CD4-positive, alpha-beta T cell treated with Interleukin-17A for 4 hours (primary cell): ENCODE data around the gene CD40LG.

Experiments used
- DNase-seq: peaks from one replicate; pipeline ENCODE4 v3.0.0-alpha.2; 2020; ENCODE audit warnings: mixed read lengths

The CD40LG gene

DNA sequence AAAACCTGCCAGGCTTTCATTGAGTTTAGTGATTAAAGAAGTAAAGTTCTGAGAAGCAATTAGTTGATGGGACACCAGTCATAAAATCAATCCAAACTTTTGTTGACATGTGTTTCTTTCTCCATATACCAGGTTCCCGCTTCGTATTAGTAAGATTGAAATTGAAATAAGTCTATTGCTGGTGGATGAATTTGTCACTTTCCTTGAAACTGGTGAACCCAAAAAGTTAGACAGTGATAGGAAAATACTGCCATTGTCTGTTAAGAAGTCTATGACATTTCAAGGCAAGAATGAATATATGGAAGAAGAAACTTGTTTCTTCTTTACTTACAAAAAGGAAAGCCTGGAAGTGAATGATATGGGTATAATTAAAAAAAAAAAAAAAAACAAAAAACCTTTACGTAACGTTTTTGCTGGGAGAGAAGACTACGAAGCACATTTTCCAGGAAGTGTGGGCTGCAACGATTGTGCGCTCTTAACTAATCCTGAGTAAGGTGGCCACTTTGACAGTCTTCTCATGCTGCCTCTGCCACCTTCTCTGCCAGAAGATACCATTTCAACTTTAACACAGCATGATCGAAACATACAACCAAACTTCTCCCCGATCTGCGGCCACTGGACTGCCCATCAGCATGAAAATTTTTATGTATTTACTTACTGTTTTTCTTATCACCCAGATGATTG lies at the start of gene CD40LG:
Gene CD40LG, plus strand, starts transcription at position 482 of the 684 bp plus-strand sequence. Its CDS starts 91 bp downstream, at position 573.
- peak; percentile 53 for DNase-seq

DNA sequence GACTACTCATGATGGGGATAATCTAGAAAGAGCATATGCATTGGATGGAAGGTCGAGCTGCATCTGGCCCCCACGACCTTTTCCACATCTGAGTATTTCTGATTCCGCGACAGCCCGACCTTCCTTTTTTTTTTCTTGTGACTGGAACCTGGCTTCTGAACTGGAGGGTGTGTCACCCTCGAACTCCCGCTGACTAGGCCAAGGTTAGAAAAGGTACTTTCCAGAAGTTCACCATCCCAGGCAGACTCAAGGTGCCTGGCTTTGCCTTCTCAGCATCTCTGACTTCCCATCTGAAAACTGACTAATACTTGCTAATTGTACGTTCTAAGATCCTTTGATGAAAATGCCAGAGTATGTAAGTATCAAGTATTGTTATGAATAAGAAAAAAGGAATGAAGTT lies 49.3 kb upstream of the CD40LG start:
- peak; percentile 29 for DNase-seq

DNA sequence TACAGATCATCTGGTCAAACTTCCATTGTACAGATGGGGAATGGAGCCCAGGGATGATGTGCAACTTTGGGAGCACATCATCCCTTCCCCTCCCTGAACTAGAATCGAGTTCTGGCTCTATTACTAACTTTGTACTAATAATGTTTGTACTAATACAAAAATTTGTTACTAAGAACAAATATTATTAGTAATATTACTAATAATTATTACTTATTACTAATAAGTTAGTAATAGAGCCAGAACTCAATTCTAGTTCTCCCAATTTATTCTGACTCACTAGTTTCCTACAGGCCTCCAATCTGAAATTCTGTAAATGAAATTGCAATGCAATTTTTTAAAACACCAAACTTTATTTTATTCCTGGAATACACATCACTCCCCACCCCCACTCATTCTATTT lies 47.9 kb upstream of the CD40LG start:
- DNase-seq = no peak

DNA sequence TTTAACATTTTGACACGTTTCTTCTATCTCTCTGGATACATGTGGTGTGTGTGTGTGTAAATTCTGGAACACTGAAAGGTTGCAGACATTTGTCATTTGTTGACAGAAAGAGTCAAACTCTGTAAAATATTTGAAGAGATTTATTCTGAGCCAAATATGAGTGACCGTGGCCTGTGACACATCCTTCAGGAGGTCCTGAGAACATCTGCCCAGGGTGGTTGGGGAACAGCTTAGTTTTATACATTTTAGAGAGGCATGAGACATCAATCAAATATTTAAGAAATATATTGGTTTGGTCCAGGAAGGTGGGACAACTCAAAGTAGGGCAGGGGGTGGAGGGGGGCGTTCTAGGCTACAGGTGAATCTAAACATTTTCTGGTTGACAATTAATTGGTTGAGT lies 40.7 kb upstream of the CD40LG start:
- no peak for DNase-seq

DNA sequence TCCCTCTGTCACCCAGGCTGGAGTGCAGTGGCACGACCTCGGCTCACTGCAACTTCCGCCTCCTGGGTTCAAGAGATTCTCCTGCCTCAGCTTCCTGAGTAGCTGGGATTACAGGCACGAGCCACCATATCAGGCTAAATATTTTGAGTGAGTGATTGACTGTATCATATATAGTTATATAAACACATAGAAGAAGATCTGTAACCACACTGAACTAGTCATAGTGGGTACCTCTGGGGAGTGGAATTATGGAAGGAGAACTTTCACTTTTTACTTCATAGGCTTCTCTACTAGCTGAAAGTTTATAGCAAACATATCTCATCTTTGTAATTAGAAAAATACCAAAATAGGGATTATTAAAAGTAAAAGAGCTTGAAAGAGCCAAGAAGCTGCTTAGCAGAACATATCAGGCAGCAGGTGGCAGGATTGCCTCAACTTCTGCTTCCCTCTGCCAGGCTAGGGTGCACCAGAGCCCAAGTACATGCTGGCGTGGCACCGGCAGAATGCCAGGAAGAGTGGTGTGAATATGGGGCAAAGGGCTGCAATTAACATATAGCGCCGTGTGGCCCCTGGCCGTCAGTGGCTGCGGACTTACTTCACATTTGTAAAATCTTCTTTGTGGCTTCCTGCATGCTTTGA lies 39.5 kb upstream of the CD40LG start:
- peak; percentile 76 for DNase-seq

DNA sequence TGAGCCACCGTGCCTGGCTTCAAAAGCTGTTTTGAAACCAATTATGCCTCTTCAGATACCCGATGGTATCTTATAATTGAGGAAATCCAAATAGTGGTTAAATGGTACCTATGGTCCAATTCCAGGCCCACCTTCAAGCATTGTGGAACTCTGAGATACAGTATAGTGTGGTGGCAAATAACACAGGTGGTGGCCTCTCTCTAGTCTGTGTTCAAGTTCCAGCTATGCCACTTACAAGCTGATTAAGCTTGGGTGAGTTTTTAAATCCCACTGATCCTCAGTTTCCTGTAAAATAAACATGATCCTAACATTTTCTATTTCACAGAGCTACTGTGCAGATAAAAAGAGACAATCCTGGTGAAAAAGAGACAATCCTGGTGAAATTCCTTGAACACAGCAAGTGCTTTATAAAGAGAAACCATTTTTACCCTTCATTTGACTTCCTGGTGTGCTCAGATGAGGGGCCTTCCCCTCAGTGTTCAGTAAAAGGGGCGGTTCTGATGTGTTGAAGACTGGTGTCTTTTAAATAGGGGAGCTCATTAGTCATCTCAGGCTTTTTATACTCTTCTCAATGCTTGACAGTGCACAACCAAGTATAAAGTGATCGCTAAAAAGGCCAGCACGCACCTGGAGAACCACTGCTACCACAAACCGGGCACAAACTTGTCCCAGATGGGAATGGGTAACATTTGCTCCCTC lies 30.8 kb upstream of the CD40LG start:
- peak; percentile 43 for DNase-seq

DNA sequence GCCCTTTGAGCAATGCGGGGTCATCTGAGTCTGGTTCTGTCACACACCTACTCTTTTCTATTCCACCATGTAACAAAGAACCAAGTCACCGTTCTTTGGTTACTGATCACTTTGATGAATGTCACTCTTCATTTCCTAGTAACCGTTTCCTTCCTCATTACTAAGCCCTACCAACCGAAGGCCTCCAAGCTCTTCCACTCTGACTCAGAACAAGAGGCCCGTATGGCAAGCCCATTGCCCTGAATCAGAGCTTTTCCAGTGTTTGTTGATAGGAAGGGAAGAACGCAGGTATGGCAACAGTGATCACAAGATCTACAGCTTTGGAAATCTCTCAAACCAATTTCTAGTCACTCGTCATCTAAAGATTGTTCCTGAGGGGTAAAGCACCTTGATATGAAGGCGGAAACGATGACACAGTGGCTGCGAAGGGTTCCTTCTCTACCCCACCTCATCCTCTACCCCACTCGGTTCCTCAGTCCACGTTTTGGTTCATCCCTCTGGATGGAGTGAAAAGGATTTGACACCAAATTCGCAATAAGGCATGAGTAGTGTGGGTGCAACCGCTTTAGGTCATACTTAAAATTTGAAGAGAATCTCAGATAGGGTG lies 28.0 kb upstream of the CD40LG start:
- peak; percentile 46 for DNase-seq

DNA sequence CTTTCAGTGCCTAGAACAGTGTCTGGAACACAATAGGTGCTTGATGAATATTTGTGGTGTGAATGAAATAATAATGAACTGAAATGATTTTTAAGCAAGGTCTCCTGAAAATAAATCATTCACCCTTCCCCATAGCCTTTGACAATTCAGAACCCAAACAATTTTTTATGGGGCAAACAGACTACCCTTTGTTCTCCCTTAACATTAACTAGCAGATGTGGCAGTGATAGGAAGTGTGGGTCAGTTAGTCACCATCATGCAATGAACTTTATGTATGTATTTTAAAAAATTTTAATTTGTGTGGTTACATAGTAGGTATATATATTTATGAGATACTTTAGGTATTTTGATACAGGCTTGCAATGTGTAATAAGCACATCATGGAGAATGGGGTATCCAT lies 27.2 kb upstream of the CD40LG start:
- no peak for DNase-seq

DNA sequence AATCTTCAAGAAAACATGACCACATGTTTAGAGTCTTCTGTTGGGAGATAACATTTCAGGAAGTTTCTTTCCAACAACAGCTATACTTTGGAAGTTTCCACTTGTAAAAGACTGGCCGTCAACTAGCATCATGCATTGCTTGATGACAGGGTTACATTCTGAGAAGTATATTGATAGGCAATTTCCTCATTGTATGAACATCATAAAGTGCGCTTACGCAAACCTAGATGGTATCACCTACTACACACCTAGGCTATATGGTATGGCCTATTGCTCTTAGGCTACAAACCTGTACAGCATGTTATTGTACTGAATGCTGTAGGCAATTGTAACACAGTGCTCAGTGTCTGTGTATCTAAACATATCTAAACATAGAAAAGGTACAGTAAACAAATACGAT lies 25.4 kb upstream of the CD40LG start:
- no peak for DNase-seq

DNA sequence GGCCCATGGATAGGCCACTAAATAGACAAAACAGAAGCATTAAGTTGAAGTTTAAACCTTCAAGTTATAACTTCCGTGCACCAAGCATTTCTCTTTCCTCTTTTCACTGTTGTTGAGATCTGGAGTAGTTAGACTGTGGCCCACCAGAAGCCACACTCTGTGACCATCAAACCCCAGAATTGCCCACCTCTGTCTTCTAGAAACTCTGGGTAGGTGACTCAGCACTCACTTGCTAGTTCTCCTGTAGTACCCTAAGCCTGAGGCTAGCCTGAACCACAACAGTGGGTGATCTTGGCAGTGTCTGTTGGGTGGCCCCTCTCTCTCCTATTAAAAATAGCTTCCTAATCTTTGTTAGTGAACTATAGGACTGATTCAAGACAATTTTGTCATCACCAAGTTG lies 24.6 kb upstream of the CD40LG start:
- DNase-seq = no peak

DNA sequence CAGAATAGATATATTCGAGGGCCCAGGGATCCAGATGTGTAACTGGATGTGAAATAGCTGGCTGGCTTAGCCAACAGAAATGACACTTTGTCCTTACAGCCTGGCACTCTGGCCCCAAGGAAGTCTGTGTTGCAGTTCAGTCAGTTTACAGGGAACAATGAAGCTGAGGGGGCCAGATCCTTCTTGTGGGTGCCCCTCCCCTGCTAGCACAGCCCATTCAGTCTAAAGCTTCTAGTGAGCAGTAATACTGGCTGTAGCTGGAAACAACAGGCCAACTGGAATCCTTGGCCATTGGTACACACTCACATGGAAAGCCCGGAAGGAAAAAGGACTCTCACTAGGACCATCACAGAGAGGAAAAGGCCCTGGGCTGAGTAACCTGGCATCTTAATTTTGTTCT lies 22.7 kb upstream of the CD40LG start:
- DNase-seq = no peak

DNA sequence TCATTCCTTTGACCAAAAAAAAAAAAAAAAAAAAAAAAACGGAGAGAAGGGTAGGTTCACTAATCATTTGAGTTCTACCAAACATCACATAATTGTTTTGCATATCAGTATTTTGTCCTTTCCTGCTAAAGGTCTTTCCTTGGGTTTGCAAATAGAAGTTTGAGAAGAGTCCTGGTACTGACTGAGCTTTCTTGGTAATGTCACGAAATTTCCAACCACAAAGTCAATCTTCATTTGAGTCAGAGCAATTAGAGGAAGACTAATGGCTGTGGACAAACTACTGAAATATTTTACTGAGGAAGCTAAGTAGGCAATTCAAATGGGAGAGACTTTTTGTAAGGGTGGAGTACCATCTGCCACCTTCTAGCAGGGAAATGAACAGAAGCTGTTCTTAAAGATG lies 21.7 kb upstream of the CD40LG start:
- DNase-seq = no peak

DNA sequence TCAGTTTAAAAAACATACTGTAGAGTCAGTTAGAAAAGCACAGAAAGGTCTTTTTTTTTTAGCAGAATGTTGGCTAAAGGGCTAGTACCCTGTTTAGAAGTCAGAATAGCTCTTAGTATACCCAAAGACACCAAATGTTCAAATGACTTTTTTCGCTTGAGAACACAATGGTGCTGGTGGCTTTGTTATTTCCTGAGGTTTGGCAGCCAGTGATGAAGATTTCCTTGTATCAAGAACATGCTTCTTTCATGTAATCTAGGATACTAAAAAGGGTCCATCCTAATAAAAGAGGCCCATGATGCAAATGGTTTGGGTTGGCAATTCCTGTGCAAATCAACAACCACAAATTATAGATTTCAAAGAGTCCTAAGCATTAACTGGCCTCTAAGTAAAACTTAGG lies 21.1 kb upstream of the CD40LG start:
- DNase-seq = no peak

DNA sequence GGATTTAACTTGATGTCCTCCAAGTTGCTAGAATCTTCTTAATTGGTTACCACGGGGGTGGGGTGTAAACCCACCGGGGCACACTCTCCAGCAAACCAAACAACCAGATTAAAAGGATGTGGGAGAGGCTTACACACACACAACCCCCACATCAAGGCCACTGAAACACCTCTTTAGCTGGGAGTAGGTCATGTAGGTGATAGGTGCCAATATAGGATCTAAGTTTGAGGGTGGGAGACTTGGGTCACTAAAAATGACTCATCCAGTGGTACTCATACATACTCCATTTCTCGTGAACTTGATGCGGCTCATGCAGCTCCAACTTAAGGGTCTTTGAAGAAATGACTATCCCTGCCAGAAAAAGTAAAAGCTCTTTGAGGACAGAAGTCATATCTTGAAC lies 20.5 kb upstream of the CD40LG start:
- DNase-seq = peak; percentile 35

DNA sequence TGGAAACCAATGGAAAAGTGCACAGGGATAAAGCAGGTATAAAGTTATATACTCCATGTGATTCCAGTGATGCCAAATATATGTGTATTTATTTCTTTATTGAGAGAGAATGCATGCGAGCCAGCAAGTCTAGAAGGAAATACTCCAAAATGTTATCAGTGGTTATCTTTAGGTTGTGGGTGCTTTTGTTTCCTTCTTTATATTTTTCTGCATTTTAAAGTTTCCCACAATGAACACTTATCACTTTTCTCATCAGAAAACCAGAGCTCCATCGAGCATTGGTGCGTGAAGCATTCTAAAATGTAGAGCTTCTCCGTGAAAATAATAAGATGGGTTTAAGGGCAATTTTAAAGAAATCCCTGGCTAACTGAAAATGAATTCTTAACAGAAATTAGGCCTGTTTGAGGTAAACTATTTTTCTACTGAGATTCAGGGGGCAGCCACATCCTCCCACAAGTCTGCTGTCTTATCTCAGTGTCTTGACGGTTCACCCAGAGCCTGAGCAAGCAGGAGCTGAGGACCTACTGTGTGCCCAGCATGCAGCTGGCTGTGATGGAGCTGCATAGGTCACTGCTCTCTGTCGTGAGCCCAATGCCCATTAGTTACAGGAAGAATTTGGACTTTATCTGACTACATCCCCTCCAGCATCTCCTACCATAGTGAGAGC lies 18.7 kb upstream of the CD40LG start:
- peak; percentile 44 for DNase-seq

DNA sequence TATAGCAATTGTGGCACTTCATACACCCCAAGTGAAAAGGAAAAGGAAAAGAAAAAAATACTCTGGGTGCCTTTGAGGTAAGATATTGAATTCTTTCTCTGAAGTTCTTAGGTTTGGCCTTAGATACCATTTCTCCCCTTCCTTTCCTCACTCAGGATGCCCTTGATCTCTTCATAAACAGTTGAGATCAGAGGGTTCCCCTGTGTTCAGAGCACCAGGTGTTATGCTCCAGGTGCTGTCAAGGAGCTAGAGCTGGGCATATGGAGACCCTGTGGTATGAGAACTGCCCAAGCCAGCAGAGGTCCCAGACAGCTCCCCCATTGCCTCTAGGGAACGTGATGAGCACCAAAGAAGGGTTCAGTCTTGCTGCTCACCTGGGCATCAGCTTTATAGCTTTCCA lies 17.1 kb upstream of the CD40LG start:
- DNase-seq = no peak

DNA sequence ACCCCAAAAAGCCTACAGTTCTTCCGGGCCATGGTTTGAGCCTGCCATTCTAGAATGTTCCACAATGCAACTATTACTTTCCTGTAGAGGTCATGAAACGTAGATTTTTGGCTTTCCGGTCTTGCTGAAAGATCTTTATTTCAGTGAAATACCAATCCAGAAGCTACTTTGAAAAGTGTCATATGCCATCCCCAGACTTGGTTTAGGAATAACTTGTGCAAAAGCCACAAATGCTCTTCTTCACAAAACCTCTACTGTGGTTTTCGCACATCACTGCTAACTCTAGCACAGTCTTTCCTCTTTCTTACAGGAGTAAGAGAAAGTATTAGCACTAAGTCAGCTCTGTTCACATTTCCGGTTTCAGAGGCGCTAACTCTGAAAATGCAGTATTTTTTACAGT lies 12.7 kb upstream of the CD40LG start:
- no peak for DNase-seq

DNA sequence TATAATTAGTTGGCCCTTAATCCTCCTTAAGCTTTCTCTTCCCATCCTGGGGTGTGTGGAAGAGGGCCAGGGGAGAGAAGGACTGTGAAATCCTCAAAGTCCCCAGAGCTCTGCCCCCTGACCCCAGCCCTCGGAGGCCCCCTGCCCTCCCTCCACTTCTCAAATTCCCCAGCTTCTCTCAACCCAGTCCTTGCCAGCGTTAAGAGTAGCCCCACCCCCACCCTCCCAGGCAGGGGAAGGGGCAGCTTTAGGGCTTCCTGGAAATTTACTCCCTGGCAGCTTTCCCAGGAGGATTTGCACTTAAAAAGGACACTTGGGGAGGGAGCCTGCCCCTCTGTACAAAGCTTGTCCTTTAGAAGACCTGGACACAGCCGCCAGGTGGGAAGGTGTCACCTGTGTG lies 11.8 kb upstream of the CD40LG start:
- no peak for DNase-seq

DNA sequence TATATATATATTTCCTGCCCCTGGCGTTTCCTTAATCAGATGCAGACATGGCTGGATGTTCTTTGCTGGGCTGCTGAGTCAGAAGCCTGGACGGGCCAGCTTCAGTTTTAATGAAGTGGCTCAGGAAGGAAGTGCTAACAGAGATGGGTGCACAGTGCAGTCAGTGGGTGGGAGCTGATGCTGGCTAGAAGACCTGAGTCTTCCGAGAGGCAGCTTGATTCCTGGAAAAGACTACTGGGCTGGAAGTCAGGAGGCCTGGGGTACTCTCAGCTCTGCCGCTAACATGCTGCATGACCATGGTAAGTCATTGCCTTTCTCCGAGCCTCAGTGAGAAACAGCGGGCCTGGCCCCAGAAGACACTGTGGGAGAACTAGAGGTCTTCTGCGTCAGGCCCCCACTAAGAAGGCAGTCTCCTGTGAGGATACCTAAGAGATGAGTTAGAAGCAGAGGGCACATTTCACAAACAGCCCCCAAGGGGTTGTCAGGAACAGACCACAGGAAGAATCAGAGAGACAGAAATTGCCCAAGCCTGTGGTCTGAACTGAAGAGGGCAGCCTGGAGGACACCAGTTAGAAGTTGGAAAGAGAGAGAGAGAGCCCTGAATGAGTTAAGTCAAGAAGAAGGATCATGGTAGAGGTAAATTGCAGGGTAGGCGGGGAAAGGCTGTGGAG lies 8.3 kb upstream of the CD40LG start:
- no peak for DNase-seq

DNA sequence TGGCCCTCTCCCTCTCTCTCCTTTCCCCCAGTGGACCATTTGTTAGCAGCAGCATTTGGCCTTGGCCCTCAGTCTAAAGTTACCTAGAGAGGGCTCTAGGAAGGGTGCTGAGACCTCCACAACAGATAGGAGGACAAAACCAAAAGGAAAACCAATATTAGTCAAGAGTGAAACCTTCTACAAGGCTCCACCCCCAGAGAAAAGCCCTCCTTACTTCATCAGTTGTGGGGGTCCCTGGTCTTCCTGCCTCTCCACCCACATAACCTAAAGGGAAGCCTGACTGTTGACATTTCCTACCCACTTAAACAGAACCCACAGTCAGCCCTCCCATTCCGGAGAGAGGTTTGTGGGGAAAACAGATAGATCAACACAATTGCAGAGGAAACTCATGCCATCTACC lies 4.7 kb upstream of the CD40LG start:
- no peak for DNase-seq

DNA sequence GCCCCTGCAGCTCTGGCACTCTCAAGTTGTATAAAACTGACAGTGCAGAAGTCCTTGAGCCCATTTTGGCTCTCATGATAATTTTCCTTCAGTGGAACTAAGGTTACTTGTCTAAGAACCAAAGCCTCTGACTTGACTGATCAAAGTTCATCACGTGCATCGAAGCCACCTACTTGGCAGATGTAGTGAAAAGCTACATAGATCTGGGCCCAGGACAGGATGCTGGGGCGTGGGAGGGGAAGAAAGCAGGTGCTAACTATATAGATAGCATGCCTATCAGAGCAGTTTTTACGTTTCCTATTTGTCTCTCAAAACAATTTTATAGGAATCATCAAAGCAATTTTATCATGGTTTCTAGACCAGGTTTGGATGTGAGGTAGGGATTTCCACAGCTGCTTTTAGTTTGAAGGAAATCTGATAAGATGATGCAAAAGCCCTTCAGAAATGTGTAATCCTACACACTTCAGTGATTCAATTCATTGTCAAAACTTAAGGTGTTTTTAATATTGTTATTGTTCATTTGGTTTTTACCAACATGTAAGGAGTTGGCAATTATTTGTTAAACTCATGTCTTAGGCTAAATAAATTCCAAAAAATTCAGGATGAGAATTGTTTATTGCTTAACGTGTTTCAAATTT lies 1.2 kb upstream of the CD40LG start:
- peak; percentile 67 for DNase-seq

DNA sequence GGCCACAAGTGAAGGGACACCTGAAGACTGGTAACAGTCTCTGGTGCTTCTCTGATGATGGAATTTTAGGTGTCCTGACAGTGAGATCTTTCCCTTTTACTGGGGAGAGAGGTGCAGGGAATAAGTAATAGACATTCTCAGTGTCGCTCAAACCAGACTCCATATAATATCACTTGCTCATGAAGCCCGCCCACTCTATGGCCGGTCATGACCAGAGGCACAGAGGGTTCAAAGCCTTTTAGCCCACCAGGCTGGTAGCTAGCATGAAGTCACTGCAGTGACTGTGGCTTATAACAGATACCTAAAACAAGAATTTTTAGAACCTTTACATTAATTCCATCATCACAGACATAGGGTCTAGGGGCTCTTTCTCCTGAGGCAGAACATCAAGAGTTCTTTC lies 2.9 kb downstream of the CD40LG start:
- DNase-seq = no peak
